ENCODE measurements around the gene NAB2. TPM values are rescaled to one million over a fixed set of nuclear protein-coding genes. Genes with fewer than 3 reads are reported as not detected.
A peak's percentile ranks its signal among the peaks of the same experiment; 100 is the strongest.
"Not testable (repeated sequence)": the region's sequence is repeated elsewhere in the genome, so short reads cannot be mapped to it uniquely, and the experiment has no call there.

Gene NAB2
- total and polyA plus RNA-seq, 10 donors = 9.0 to 25.0 (median 17.4) TPM

DNA sequence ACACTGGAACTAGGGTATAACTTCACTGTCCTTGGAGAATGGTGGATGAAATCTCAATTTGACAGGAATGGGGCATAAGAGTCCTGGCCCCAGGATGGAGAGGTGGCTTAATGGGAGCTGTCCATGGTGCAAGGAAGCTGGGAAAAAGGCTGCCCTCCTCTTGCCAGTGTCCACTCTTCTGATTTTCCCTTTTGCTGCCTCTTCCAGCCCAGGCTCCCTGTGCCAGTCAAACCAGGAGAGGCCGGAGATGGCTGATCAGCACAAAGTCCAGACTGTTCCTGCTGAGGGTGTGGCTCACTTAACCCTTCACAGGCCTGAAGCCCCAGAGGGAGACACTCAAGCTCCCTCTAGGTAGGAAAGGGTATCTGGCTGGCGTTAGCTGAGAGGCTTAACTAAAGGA is 39.0 kb upstream of the NAB2 start, which contains the start of gene MYO1A:
Gene MYO1A, minus strand, starts transcription at position 240 of the 400 bp plus-strand sequence. CDS start 1,806 bp downstream, outside the sequence.
- TF ChIP-seq POLR2AphosphoS5 (IDR thresholded peaks at IDR 0.05) (no peak), POLR2A (IDR thresholded peaks at IDR 0.05) (no peak)
- TF ChIP-seq, protein P1, sequence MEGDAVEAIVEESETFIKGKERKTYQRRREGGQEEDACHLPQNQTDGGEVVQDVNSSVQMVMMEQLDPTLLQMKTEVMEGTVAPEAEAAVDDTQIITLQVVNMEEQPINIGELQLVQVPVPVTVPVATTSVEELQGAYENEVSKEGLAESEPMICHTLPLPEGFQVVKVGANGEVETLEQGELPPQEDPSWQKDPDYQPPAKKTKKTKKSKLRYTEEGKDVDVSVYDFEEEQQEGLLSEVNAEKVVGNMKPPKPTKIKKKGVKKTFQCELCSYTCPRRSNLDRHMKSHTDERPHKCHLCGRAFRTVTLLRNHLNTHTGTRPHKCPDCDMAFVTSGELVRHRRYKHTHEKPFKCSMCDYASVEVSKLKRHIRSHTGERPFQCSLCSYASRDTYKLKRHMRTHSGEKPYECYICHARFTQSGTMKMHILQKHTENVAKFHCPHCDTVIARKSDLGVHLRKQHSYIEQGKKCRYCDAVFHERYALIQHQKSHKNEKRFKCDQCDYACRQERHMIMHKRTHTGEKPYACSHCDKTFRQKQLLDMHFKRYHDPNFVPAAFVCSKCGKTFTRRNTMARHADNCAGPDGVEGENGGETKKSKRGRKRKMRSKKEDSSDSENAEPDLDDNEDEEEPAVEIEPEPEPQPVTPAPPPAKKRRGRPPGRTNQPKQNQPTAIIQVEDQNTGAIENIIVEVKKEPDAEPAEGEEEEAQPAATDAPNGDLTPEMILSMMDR (IDR thresholded peaks at IDR 0.05 in 8 of 11, conservative IDR thresholded peaks at IDR 0.05 in 3 of 11) = no peak
- intact Hi-C loops (cut with DNase I; ENCODE audit: low total_unique reads) = no loop called here
- no peak for DNase-seq
- H3K4me1 ChIP-seq = peaks cover 0 to 40% (median 28%) of the 10 kb centered on the region in 6 donors
- no peaks in the 10 kb centered on the region for H3K9me3 ChIP-seq
- no peaks in the 10 kb centered on the region for H3K36me3 ChIP-seq
- H3K27me3 ChIP-seq (replicated peaks in 1 of 7) = no peaks in the 10 kb centered on the region
- H3K4me3 ChIP-seq = no peak within 1 kb of the TSS
- H3K27ac ChIP-seq = no peak within 1 kb of the TSS
- WGBS, 5 donors = 58 to 91% (median 77%) methylated on average over 2 of the region's 2 CpGs

DNA sequence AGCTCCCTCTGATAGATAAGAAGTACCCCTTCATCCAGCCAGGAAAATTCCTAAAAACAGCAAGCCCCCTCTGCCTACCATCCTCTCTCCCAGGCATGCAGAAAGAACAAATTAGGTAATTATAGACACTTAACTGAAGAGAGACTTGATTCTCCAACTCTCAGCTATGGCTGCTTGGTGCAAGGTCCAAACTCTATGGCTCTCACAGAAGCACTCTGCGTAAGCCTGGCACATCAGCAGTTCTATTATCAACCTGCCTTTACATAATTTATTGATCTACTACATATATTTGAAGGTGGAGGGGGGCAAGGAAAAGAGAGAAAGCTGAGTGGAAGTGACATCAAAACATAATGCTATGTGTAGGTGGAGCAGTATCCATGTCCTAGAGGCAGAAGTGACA is 37.9 kb upstream of the NAB2 start:
- H3K4me1 ChIP-seq = peaks cover 0 to 48% (median 30%) of the 10 kb centered on the region in 6 donors
- 95 to 100% (median 100%) methylated on average over 1 of the region's 1 CpG for WGBS, 5 donors
- no peak overlapping the region for H3K4me3 ChIP-seq
- H3K27ac ChIP-seq = no peak overlapping the region
- intact Hi-C loops (cut with DNase I; ENCODE audit: low total_unique reads) = no loop called here
- TF ChIP-seq POLR2A (IDR thresholded peaks at IDR 0.05) (no peak), POLR2AphosphoS5 (IDR thresholded peaks at IDR 0.05) (no peak)
- TF ChIP-seq, protein P1 (IDR thresholded peaks at IDR 0.05 in 8 of 11, conservative IDR thresholded peaks at IDR 0.05 in 3 of 11) = no peak
- H3K9me3 ChIP-seq = no peaks in the 10 kb centered on the region
- DNase-seq = no peak
- no peaks in the 10 kb centered on the region for H3K27me3 ChIP-seq (replicated peaks in 1 of 7)
- H3K36me3 ChIP-seq = no peaks in the 10 kb centered on the region

DNA sequence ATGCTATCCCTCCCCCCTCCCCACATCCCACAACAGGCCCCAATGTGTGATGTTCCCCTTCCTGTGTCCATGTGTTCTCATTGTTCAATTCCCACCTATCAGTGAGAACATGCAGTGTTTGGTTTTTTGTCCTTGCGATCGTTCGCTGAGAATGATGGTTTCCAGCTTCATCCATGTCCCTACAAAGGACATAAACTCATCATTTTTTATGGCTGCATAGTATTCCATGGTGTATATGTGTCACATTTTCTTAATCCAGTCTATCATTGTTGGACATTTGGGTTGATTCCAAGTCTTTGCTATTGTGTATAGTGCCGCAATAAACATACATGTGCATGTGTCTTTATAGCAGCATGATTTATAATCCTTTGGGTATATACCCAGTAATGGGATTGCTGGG is 35.8 kb upstream of the NAB2 start:
- DNase-seq; intact Hi-C loops (cut with DNase I; ENCODE audit: low total_unique reads); H3K4me3 ChIP-seq; H3K9me3 ChIP-seq; H3K27ac ChIP-seq; H3K27me3 ChIP-seq (replicated peaks in 1 of 7): not testable (repeated sequence)
- WGBS, 5 donors = 96 to 100% (median 99%) methylated on average over 4 of the region's 4 CpGs
- Histone ChIP-seq H3K36me3 (peaks cover 0 to 20% (median 0%) of the 10 kb centered on the region in 6 donors), H3K4me1 (peaks cover 0 to 45% (median 24%) of the 10 kb centered on the region in 6 donors)

DNA sequence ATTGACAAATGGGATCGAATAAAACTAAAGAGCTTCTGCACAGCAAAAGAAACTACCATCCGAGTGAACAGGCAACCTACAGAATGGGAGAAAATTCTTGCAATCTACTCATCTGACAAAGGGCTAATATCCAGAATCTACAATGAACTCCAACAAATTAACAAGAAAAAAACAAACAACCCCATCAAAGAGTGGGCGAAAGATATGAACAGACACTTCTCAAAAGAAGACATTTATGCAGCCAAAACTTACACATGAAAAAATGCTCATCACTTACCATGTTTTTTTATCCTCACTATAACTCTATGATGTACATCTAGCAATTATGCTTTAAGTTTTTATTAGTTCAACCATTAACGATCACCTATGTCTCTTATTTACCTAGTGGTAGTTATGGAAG is 35.0 kb upstream of the NAB2 start:
- DNase-seq; intact Hi-C loops (cut with DNase I; ENCODE audit: low total_unique reads); H3K9me3 ChIP-seq; H3K27ac ChIP-seq; H3K27me3 ChIP-seq (replicated peaks in 1 of 7); H3K4me3 ChIP-seq: not testable (repeated sequence)
- WGBS, 5 donors = 91 to 97% (median 95%) methylated on average over 4 of the region's 4 CpGs
- Histone ChIP-seq H3K36me3 (peaks cover 0 to 28% (median under 1%) of the 10 kb centered on the region in 6 donors), H3K4me1 (peaks cover 0 to 42% (median 21%) of the 10 kb centered on the region in 6 donors)

DNA sequence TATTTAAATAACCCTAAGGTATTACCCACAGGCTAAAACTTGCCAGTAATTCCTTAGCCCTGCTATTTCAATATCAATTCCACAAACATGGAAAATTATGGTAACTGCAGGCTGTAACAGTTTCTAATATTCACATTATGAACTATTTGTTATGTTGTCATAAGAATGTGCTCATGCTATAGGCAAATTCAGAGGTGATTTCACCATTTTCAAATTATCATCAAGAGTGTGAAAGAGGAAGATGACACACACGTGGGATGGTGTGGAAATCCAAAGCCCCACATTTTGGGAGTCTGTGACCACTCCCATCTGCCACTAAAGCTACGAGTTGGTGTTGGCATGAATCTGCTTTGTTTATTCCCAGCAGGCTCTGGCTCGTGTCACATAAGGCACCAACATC is 33.1 kb upstream of the NAB2 start:
- TF ChIP-seq, protein P1 (IDR thresholded peaks at IDR 0.05 in 8 of 11, conservative IDR thresholded peaks at IDR 0.05 in 3 of 11) = no peak
- TF ChIP-seq POLR2A (IDR thresholded peaks at IDR 0.05) (no peak), POLR2AphosphoS5 (IDR thresholded peaks at IDR 0.05) (no peak)
- Histone ChIP-seq H3K36me3 (peaks cover 0 to 47% (median 9%) of the 10 kb centered on the region in 6 donors), H3K4me3 (no peak overlapping the region), H3K4me1 (peaks cover 0 to 47% (median 18%) of the 10 kb centered on the region in 6 donors), H3K27ac (peak overlapping the region in 6 of 8 donors; percentile 37 to 75 (median 63)), H3K9me3 (no peaks in the 10 kb centered on the region), H3K27me3 (replicated peaks in 1 of 7) (no peaks in the 10 kb centered on the region)
- DNase-seq = no peak
- intact Hi-C loops (cut with DNase I; ENCODE audit: low total_unique reads) = loop anchor here (5.0 kb wide), 1 partner anchor 39 kb away; the partner anchor contains the start of gene TAC3
- 42 to 75% (median 60%) methylated on average over 3 of the region's 3 CpGs for WGBS, 5 donors

Data from spleen (tissue), 11 donors.